Caco-2 (cell line): Measurements from ENCODE around the gene PNO1. TPM values are rescaled to one million over a fixed set of nuclear protein-coding genes. Genes with fewer than 3 reads are reported as not detected.

Experiments used
- BruUV-seq: library from RNA; stranded (reverse); fragments of 400-500 nt; replicated peaks from 2 replicates; lab custom pipeline; 2021; lab: Mats Ljungman, UMichigan
- CTCF ChIA-PET: fragments of 300-600 bp; sonication (Branson Sonifier 250); formaldehyde crosslinking; loops from one replicate; lab custom pipeline; 2022; ENCODE audit warnings: antibody characterized with exemption; lab: Charles Lee
- POLR2A ChIA-PET: fragments of 300-600 bp; sonication (Branson Sonifier 250); formaldehyde crosslinking; loops from one replicate; lab custom pipeline; 2022; ENCODE audit warnings: antibody characterized with exemption; lab: Charles Lee
- DNase-seq, 2 experiments: peaks; one replicate each; pipeline versions ENCODE4 v3.0.0 to v3.0.0-alpha.2; 2020 to 2022
- H3K27me3 ChIP-seq: replicated peaks from 2 replicates; pipeline ENCODE4 v1.6.0; 2011; ENCODE audit warnings: low read length; ENCODE audit not compliant: control insufficient read depth, insufficient read depth
- H3K36me3 ChIP-seq: 2 replicates; pipeline ENCODE4 v1.5.1; 2011; ENCODE audit warnings: low read length; ENCODE audit not compliant: control insufficient read depth, insufficient read depth
- H3K4me1 ChIP-seq: fragments of 250-450 bp; sonication (Bioruptor Pico); 2 replicates; pipeline ENCODE4 v1.5.1; 2020; ENCODE audit warnings: mild to moderate bottlenecking
- H3K4me3 ChIP-seq: 2 replicates; pipeline ENCODE4 v1.5.1; 2011; ENCODE audit warnings: low read depth, mild to moderate bottlenecking, control low read depth, low read length
- H3K9me3 ChIP-seq: fragments of 250-450 bp; sonication (Bioruptor Pico); 2 replicates; pipeline ENCODE4 v1.5.1; 2020; ENCODE audit warnings: mild to moderate bottlenecking, moderate library complexity
- H3K27ac Mint-ChIP-seq: one replicate; pipeline ENCODE4 v1.8.0; 2022; ENCODE audit warnings: mixed read lengths; ENCODE audit not compliant: unreplicated experiment
- H3K27me3 Mint-ChIP-seq: one replicate; pipeline ENCODE4 v1.8.0; 2022; ENCODE audit warnings: mixed read lengths; ENCODE audit not compliant: insufficient read depth, unreplicated experiment
- H3K36me3 Mint-ChIP-seq: one replicate; pipeline ENCODE4 v1.8.0; 2022; ENCODE audit warnings: mild to moderate bottlenecking, mixed read lengths; ENCODE audit not compliant: insufficient read depth, unreplicated experiment
- H3K4me1 Mint-ChIP-seq: one replicate; pipeline ENCODE4 v1.8.0; 2022; ENCODE audit warnings: low read depth, mixed read lengths; ENCODE audit not compliant: unreplicated experiment
- H3K4me3 Mint-ChIP-seq: one replicate; pipeline ENCODE4 v1.8.0; 2022; ENCODE audit warnings: mild to moderate bottlenecking, moderate library complexity, mixed read lengths; ENCODE audit not compliant: unreplicated experiment
- H3K9me3 Mint-ChIP-seq: one replicate; pipeline ENCODE4 v1.8.0; 2022; ENCODE audit warnings: mixed read lengths; ENCODE audit not compliant: unreplicated experiment
- CTCF ChIP-seq, 2 experiments: fragments of 200-600 bp in 1 of 2; IDR thresholded peaks; 1 replicate in 1 of 2; 2 replicates in 1 of 2; pipeline versions ENCODE4 v1.5.1 to v1.8.0; 2011 to 2022; ENCODE audit warnings: antibody characterized with exemption in 1 of 2, control low read depth in 1 of 2, inconsistent platforms in 1 of 2, low read depth in 1 of 2, low read length in 1 of 2, mild to moderate bottlenecking in 1 of 2, moderate library complexity in 1 of 2; ENCODE audit not compliant: insufficient read depth in 1 of 2, severe bottlenecking in 1 of 2, unreplicated experiment in 1 of 2
- intact Hi-C: fragments of 100-400 bp; cut with micrococcal nuclease; formaldehyde crosslinking; loops from one replicate; pipeline ENCODE4 v1.10.0; 2022; ENCODE audit not compliant: unreplicated experiment
- total RNA-seq: library from RNA; stranded (reverse); gene quantifications from 2 replicates; pipeline ENCODE4 v1.2.3, GENCODE V29; 2022

Gene PNO1
- total RNA-seq, 1 experiment from 2014 or later: 37.0 TPM

DNA sequence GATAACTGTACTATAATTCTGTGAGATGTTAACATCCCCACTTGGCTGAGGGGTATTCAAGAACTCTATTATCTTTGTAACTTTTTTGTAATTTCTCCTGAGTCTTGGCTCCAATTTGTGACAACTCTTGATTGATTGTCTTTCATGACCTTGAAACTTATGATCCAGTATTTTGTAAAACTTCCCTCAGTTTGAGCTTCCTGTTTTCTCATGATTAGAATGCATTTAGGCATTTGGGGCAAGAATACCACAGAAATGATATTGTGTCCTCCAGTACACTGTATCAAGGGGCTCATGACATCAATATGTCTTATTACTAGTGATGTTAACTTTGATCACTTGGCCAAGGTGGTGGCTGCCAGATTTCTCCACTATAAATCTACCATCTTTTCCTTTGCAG is 37.4 kb downstream of the PNO1 start:
- Histone ChIP-seq H3K27me3 (no peaks in the 10 kb centered on the region), H3K4me3 (no peak overlapping the region), H3K4me1 (no peaks in the 10 kb centered on the region), H3K9me3 (no peaks in the 10 kb centered on the region), H3K36me3 (no peaks in the 10 kb centered on the region)
- DNase-seq: no peak
- H3K9me3 Mint-ChIP-seq: no peaks in the 10 kb centered on the region
- no peak overlapping the region for H3K4me3 Mint-ChIP-seq
- BruUV-seq: no TSS peak
- H3K36me3 Mint-ChIP-seq: no peaks in the 10 kb centered on the region
- H3K27ac Mint-ChIP-seq: no peak overlapping the region
- CTCF ChIA-PET: interaction anchor here (1.0 kb wide), 1 partner anchor 30 kb away, joined by 4 read pairs; no protein-coding TSS in a partner anchor
- TF ChIP-seq CTCF (IDR thresholded peaks at IDR 0.05; ENCODE audit: insufficient read depth in 1 of 2, low read depth in 1 of 2, low read length in 1 of 2, severe bottlenecking in 1 of 2, unreplicated experiment in 1 of 2): no peak
- no peaks in the 10 kb centered on the region for H3K27me3 Mint-ChIP-seq
- peaks cover 17% of the 10 kb centered on the region for H3K4me1 Mint-ChIP-seq
- intact Hi-C loops: loop anchor here (5.0 kb wide), 1 partner anchor 57 kb away; the partner anchor contains the start of gene PPP3R1
- POLR2A ChIA-PET: no interaction called here

DNA sequence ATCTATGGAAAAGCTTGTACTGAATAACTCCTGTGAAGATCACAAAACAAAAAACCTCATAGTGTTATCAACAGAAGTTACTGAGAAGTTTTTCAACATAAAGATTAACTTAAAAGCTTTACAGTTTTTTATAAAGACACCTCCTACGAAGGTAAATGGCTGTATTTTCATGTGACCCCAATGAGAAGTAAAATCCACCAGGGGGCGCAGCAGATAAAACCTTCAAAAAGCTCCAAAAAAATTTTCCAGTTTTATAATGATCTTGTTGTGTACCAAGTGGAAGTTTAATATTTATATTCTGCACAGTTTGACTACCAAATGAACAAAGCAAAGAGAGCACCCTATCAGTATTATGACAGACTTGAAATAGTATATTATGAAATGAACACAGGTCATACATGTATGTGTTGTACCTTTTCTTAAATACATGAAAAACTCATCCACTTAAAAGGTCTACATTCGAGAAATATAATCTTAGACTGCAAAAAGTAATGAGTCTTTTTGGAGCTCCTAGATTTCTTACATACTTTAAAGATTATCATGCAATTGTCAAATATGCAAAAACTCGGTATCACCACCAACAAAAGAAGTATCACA is 38.5 kb downstream of the PNO1 start:
- H3K27me3 ChIP-seq: no peaks in the 10 kb centered on the region
- intact Hi-C loops: loop anchor here (1.0 to 5.0 kb wide), 4 partner anchors 9 to 86 kb away; partner anchors contain the start of gene PPP3R1
- Mint-ChIP-seq H3K4me1 (peaks cover 17% of the 10 kb centered on the region), H3K9me3 (no peaks in the 10 kb centered on the region), H3K27ac (no peak overlapping the region), H3K36me3 (no peaks in the 10 kb centered on the region), H3K27me3 (no peaks in the 10 kb centered on the region), H3K4me3 (no peak overlapping the region)
- no peak overlapping the region for H3K4me3 ChIP-seq
- ChIA-PET CTCF (interaction anchor here (0.8 to 1.0 kb wide), 8 partner anchors 10 to 87 kb away, joined by 3 to 8 read pairs (median 3); partner anchors contain the start of gene PPP3R1), POLR2A (interaction anchor here (0.6 kb wide), 1 partner anchor 31 kb away, joined by 6 read pairs; no protein-coding TSS in a partner anchor)
- peak in 1 of 2 experiments; percentile 34 for DNase-seq
- no TSS peak for BruUV-seq
- no peaks in the 10 kb centered on the region for H3K9me3 ChIP-seq
- H3K4me1 ChIP-seq: no peaks in the 10 kb centered on the region
- no peaks in the 10 kb centered on the region for H3K36me3 ChIP-seq
- TF ChIP-seq CTCF (IDR thresholded peaks at IDR 0.05; ENCODE audit: insufficient read depth in 1 of 2, low read depth in 1 of 2, low read length in 1 of 2, severe bottlenecking in 1 of 2, unreplicated experiment in 1 of 2): peak; percentile 51 to 52

- no TSS peak for BruUV-seq
- H3K36me3 Mint-ChIP-seq: peaks cover 7% of the 10 kb centered on the region
- TF ChIP-seq CTCF (IDR thresholded peaks at IDR 0.05; ENCODE audit: insufficient read depth in 1 of 2, low read depth in 1 of 2, low read length in 1 of 2, severe bottlenecking in 1 of 2, unreplicated experiment in 1 of 2): no peak
- DNase-seq: no peak
- H3K27me3 Mint-ChIP-seq: no peaks in the 10 kb centered on the region
- Histone ChIP-seq H3K27me3 (no peaks in the 10 kb centered on the region), H3K36me3 (no peaks in the 10 kb centered on the region), H3K4me3 (no peak overlapping the region), H3K4me1 (no peaks in the 10 kb centered on the region), H3K9me3 (no peaks in the 10 kb centered on the region)
- no peak overlapping the region for H3K4me3 Mint-ChIP-seq
- intact Hi-C loops: no loop called here
- ChIA-PET CTCF (no interaction called here), POLR2A (no interaction called here)
- no peak overlapping the region for H3K27ac Mint-ChIP-seq
- no peaks in the 10 kb centered on the region for H3K9me3 Mint-ChIP-seq
- no peaks in the 10 kb centered on the region for H3K4me1 Mint-ChIP-seq
These were observed 42.6 kb downstream of the PNO1 start for GRCh38 chr2:68200157-68200787.
